ENCODE data around the gene ECSCR.

Gene ECSCR

GRCh38 chr5:139473565-139473964 is 11.0 kb upstream of the ECSCR start:
- DNase-seq: peak; percentile 42

GRCh38 chr5:139473105-139473504 is 10.6 kb upstream of the ECSCR start:
- no peak for DNase-seq

GRCh38 chr5:139472386-139473030 is 10.0 kb upstream of the ECSCR start:
- peak; percentile 46 for DNase-seq

- peak; percentile 71 for DNase-seq
These were observed 8.3 kb upstream of the ECSCR start, which contains the start of gene SMIM33 for GRCh38 chr5:139470821-139471300. Gene SMIM33, plus strand, starts transcription at chr5:139471004. Its CDS starts 118 bp downstream, at chr5:139471122.

GRCh38 chr5:139468421-139468931 is 5.9 kb upstream of the ECSCR start:
- peak; percentile 19 for DNase-seq

- DNase-seq: no peak
These were observed 845 bp downstream of the ECSCR start for GRCh38 chr5:139461698-139462097.

GRCh38 chr5:139461176-139461575 is 1.4 kb downstream of the ECSCR start:
- no peak for DNase-seq

- no peak for DNase-seq
These were observed 2.1 kb downstream of the ECSCR start for GRCh38 chr5:139460455-139460854.

GRCh38 chr5:139459451-139459934 is 3.0 kb downstream of the ECSCR start:
- DNase-seq: peak; percentile 46

- DNase-seq: peak; percentile 86
These were observed 3.7 kb downstream of the ECSCR start for GRCh38 chr5:139458580-139459407.

GRCh38 chr5:139457653-139458306 is 4.8 kb downstream of the ECSCR start:
- DNase-seq: peak; percentile 38

- DNase-seq: no peak
These were observed 5.3 kb downstream of the ECSCR start for GRCh38 chr5:139457241-139457640.

GRCh38 chr5:139456776-139457175 is 5.8 kb downstream of the ECSCR start:
- DNase-seq: no peak

GRCh38 chr5:139454568-139455290 is 7.8 kb downstream of the ECSCR start:
- no peak for DNase-seq

- peak; percentile 37 for DNase-seq
These were observed 8.6 kb downstream of the ECSCR start for GRCh38 chr5:139453683-139454567.

- no peak for DNase-seq
These were observed 10.5 kb downstream of the ECSCR start for GRCh38 chr5:139451878-139452660.

- no peak for DNase-seq
These were observed 11.4 kb downstream of the ECSCR start for GRCh38 chr5:139451176-139451575.

GRCh38 chr5:139446956-139447779 is 15.4 kb downstream of the ECSCR start:
- no peak for DNase-seq
